ENCODE results near the gene HSP90AA1. TPM values are rescaled to one million over a fixed set of nuclear protein-coding genes. Genes with fewer than 3 reads are reported as not detected.
"Not testable (repeated sequence)": the region's sequence is repeated elsewhere in the genome, so short reads cannot be mapped to it uniquely, and the experiment has no call there.

HSP90AA1 gene
- 161 TPM for total RNA-seq (ENCODE audit: insufficient read depth, low replicate concordance)

DNA sequence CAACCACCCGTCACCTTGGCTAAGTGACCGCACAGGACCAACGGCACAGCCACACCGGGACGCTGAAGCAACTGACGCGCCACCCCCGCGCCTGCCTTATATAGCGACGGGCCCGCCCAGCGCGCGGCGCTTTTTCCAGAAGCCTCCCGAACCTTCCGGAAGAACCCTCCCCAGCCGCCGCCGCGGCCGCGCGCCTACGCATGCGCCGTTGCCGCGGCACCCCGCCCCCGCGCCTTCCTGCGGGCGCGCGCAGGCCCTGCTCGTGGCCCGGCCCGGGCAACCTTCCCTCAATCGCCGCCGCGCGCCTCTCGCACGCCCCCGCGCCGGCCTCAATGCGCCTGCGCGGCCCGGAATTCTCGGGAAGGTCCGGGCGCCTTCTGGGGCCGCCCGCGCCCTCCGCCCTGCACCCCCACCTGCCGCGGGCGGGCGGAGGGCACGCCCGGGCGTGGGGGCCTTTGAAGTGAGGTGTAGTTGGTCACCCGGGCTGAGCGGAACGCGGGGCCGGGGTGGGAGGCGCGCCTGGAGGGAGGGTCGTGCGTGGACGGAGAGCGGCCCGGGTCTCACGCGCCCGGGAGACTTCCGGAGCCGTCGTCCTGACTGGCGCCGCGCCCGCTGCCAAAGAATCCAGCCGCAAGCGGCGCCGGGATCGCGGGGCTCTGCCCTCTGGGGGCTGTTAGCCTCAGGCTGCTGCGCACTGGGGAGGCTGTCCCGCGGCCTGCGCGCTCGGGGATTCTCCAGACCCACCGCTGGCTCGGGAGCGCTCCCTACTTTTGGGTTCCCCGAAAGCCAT lies at the start of gene HSP90AA1:
TSS of gene HSP90AA1 (minus strand) at position 73 of the 790 bp plus-strand sequence. CDS start 666 bp downstream, outside the sequence.
- DNase-seq (ENCODE audit: low spot score) = peak; percentile 94

DNA sequence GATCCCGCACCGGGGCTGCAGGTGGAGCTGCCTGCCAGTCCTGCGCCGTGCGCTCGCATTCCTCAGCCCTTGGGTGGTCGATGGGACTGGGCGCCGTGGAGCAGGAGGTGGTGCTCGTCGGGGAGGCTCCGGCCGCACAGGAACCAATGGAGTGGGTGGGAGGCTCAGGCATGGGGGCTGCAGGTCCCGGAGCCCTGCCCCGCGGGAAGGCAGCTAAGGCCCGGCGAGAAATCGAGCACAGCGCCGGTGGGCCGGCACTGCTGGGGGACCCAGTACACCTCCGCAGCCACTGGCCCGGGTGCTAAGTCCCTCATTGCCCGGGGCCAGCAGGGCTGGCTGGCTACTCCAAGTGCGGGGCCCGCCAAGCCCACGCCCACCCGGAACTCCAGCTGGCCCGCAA lies 48.6 kb upstream of the HSP90AA1 start:
- not testable (repeated sequence) for DNase-seq (ENCODE audit: low spot score)

DNA sequence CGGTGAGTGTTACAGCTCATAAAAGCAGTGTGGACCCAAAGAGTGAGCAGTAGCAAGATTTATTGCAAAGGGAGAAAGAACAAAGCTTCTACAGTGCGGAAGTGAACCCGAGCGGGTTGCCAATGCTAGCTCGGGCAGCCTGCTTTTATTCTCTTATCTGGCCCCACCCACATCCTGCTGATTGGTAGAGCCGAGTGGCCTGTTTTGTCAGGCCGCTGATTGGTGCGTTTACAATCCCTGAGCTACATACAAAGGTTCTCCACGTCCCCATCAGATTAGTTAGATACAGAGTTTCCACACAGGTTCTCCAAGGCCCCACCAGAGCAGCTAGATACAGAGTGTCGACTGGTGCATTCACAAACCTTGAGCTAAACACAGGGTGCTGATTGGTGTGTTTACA lies 47.9 kb upstream of the HSP90AA1 start:
- not testable (repeated sequence) for DNase-seq (ENCODE audit: low spot score)

DNA sequence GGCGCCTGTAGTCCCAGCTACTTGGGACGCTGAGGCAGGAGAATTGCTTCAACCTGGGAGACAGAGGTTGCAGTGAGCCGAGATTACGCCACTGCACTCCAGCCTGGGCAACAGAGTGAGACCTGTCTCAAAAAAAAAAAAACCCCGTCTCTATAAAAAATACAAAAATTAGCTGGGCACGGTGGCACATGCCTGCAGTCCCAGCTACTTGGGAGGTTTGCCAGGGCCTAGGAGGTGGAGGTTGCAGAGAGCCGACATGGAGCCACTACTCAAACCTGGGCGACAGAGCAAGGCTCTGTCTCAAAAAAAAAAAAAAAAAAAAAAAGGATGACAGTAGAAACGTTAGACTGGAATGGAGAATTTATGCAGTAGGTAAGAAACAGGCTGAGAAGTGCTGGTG lies 47.2 kb upstream of the HSP90AA1 start:
- DNase-seq (ENCODE audit: low spot score) = not testable (repeated sequence)

DNA sequence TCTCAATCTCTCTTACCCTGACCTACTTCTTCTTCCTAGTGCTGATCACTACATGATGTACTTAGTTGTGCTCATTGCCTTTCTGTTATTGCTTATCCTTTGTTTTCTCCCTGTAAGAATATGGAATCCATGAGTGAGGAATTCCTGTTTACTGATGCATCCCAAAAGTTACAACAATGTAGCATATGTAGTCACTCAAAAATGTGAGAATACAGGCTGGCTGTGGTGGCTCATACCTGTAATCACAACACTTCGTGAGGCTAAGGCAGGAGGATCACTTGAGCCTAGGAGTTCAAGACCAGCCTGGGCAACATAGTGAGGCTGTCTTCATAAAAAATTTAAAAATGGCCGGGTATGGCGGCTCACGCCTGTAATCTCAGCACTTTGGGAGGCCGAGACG lies 44.9 kb upstream of the HSP90AA1 start:
- no peak for DNase-seq (ENCODE audit: low spot score)

DNA sequence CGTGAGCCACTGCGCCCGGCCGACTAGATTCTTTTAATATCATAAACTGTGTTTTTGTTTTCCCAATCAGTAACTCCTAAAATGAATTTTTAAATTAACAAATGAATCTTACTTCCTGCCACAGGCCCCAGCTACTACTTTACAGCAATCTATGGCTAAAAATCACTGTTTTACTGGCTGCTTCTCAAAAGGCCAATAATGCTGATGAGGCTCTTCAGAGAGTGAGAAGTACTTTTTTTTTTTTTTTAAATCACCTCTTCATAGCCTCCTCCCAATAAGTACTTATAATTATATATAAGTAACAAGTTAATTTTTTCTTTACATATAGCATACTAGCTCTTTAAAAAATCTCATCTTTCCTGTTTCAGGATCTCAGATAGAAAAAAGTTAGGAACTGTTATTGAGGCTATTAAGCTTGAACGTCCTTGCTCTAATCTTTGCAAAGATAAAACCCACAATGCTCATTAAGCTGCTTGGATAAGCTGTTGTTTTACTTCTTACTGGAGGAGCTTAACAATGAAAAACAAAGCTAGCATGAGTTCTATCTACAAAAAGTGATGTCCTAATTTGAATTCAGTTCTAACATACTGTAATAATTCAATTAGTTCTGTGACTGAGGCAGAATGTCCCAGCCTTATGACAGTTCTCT lies 40.1 kb upstream of the HSP90AA1 start:
- DNase-seq (ENCODE audit: low spot score) = no peak

DNA sequence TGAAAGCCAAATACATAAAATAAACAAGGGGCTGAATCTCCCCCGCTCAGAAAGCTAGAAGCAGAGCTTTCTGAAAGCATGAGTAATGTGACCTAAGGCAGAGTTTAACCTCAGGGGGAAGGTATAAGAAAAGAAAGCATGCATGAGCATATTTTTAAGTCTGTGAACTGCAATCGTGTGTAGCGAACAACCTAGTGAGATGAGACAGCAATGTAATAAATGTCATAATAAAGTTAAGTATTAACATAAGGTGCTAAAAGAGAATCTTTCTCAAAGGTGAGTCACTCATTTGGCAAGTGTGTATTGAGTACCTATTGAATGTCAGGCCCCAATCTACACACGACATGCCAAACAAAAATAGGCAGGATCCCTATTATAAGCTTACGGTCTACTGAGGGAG lies 38.7 kb upstream of the HSP90AA1 start:
- no peak for DNase-seq (ENCODE audit: low spot score)

DNA sequence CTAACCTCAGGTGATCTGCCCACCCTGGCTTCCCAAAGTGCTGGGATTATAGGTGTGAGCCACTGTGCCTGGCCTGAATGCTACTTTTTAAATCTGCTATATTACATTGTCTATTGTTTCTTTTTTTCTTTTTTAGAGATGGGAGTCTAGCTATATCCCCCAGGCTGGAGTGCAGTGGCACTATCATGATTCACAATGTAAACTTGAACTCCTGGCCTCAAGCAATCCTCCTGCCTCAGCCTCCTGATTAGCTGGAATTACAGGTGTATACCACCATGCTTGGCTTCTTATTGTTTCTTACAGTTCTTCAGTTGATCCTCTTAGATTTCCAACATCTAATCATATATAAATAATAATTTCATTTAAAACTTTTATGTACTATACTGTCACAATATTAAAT lies 37.6 kb upstream of the HSP90AA1 start:
- DNase-seq (ENCODE audit: low spot score) = no peak

DNA sequence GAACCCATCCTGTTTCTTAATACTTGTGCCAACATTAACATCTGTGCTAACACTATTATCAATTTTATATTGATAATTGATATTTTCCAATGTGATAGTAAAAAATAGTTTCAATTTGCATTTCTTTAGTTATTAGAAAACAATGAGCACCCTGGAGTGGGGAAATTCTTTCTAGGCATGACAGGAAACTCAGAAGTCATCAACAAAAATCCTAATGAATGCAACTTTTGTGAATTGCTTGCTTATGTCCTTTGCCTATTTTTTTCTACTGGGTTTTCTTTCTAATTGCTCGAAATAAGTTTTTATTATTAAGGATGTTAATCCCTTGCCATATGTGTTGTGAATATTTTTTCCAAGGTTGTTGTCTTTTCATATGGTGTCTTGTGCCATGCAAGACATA lies 34.7 kb upstream of the HSP90AA1 start:
- no peak for DNase-seq (ENCODE audit: low spot score)

DNA sequence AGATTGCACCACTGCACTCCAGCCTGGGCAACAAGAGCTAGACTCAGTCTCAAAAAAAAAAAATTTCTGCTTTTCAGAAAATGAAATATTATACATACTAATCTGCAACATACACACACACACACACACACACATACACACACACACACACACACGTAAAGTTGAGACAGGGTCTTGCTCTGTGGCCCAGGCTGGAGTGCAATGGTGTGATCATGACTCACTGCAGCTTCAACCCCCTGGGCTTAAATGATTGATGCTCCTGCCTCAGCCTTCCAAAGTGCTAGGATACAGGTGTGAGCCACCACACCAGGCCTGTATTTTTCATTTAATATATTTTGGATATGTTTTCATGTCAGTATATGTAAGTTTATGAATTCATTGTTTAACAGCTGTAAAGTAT lies 34.0 kb upstream of the HSP90AA1 start:
- no peak for DNase-seq (ENCODE audit: low spot score)

DNA sequence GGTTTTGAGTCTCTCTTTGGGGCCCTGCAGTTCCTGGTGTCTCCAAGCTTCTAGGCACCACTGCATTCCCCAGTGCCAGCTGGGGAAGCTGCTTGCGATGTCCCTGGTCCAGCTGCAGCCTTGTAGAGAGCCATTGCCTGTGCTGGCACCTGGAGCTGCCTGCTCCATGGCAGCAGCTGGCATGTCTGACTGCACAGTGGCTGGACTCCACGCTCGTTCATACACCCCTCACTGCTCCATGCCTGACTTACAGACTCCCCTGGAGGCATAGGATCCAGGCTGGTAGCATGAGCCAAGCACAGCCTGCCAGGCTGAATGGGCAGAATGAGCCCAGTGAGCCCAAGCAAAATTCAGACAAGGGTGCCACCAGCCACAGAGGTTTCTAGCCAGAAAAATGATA lies 31.0 kb upstream of the HSP90AA1 start:
- no peak for DNase-seq (ENCODE audit: low spot score)

DNA sequence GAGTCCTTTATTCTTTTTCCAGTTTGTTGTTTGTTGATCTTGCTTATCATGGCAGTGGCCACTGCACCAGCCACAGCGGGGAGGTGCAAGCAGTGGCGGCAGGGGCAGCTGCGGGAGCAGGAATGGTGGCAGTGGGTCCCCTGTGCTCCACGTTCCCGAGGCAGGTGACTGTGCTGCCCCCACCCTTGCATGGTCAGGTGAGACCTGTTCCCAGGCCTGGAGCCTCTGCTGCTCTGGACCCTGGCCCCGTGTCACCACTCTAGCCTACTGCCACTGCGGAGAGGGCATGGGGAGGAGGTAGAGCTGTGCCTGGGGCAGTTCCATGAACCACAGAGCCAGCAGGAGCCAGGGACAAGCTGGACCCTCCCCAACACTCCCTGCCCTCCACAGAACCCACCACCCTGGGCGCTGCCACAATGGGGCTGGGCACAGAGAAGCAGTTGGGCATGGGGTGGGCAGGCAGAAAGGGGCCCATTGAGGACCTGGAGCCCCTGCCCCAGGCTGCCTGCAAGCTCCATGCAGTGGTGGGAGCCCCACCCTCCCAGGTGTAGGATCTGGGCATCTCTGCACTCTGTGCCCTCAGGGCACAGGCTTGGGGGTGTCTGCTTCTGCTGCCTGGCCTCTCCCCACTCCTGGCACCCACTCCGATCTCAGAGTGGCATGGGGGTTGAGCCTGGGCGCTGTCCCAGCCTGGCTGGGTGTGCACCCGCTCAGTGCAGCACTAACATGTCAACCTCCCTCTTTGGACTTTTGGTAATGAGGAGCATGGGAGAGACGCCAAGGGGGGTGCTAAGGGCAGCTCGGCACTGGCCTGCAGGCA lies 29.7 kb upstream of the HSP90AA1 start:
- no peak for DNase-seq (ENCODE audit: low spot score)

DNA sequence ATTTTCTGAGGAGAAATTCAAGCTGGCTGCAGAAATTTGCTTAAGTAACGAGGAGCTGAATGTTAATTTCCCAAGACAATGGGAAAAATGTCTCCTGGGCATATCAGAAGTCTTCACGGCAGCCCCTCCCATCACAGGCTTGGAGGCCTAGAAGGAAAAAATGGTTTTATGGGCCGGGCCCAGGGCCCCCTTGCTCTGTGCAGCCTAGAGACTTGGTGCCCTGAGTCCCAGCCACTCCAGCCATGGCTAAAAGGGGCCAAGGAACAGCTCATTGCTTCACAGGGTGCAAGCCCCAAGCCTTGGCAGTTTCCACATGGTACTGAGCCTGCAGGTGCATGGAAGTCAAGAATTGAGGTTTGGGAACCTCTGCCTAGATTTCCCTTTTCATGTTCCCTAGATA lies 24.3 kb upstream of the HSP90AA1 start:
- DNase-seq (ENCODE audit: low spot score) = no peak

DNA sequence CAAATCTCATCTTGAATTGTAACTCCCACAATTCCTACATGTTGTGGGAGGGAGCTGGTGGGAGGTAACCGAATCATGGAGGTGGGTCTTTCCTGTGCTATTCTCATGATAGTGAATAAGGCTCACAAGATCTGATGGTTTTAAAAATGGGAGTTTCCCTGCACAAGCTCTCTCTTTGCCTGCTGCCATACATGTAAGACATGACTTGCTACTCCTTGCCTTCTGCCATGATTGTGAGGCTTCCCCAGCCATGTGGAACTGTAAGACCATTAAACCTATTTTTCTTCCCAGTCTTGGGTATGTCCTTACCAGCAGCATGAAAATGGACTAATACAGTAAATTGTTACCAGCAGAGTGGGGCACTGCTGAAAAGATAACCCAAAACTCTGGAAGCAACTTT lies 22.5 kb upstream of the HSP90AA1 start:
- not testable (repeated sequence) for DNase-seq (ENCODE audit: low spot score)

DNA sequence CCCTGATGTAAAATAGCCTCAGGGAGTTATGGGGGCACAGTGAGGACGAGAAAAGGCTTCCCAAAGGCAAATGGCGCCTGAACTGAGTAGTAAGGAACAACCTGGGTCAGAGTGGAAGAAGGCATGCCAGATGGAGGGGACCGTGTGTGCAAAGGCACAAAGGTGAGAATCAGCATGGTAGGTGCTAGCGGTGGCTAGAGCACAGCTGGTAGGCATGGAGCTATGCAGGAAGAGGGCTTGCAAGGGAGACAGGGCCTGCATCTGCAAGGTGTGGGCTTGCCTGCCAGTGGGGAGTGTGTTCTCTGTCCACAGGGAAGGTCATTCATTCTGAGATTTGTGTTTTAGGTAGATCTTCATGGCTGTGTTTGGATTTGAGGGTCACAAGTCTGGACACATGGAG lies 18.5 kb upstream of the HSP90AA1 start:
- no peak for DNase-seq (ENCODE audit: low spot score)

DNA sequence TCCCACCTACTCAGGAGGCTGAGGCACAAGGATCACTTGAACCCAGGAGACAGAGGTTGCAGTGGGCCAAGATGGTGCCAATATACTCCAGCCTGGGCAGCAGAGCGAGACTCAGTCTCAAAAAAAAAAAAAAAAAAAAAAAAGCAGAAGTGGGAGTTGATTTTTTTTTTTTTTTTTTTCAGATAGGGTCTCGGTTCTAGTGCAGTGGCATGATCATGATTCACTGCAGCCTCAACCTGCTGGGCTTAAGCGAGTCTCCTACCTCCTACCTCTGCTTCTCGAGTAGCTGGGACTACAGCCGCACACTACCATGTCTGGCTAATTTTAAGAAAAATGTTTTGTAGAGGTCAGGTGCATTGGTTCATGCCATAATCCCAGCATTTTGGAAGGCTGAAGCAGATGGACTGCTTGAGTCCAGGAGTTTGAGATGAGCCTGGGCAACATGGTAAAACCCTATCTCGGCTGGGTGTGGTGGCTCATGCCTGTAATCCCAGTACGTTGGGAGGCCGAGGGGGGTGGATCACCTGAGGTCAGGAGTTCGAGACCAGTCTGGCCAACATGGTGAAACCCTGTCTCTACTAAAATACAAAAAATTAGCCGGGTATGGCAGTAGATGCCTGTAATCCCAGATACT lies 16.3 kb upstream of the HSP90AA1 start:
- no peak for DNase-seq (ENCODE audit: low spot score)

DNA sequence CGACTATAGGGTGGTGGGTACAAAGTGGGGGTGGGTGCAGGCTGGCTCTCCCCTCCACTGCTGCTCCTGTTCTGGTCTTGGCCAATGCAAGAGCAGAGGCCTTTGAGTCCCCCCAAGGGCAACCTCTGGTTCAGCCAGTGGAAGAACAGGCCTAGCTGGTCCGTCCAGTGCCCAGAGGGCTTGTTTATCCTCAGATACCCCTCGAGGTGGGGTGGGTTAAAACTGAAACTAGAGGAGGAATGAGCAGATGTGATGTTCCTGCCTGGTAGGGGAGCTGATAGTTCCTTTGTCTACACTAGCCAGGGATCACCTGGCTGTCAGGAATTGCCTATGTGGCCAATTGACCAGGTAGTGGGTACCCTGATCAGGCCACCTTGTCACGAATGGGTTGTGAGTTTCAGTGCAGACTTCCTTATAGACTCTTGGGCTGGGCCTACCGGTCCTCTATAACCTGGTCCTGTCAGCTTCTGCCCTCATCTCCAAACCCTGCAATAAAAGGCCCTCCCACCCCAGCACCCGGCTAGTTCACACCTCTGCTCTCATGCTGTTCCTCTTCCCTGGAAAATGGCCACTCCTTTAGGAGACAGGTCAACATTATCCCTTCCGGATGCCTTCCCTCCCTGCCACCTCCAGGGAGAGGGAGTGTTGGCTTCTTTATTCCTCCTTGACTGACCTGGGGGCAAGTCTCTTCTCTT lies 10.7 kb upstream of the HSP90AA1 start:
- DNase-seq (ENCODE audit: low spot score) = peak; percentile 23

DNA sequence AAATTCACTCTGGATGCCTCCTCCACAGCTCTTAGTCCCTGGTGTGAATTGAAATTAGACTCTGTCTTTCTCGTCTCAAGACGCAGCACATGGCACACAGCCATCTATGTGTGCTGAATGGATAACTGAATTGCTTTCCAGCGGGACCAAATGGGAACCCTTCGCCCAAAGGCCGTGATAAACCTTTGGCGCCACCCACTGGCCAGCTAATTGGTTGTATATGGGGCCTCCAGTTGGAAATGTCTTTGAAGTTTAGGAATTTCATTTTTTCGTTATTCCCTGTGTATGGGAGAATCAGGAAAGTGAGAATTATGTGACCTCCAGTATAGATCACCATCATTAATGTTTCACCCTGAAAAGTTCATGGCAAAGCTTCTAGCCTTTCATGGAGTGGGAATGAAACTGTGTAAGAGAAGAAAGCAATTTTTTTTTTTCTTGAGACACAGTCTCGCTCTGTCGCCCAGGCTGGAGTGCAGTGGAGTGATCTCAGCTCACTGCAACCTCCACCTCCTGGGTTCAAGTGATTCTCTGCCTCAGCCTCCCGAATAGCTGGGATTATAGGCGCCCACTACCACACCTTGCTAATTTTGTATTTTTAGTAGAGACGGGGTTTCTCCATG lies 9.8 kb upstream of the HSP90AA1 start:
- peak; percentile 86 for DNase-seq (ENCODE audit: low spot score)

DNA sequence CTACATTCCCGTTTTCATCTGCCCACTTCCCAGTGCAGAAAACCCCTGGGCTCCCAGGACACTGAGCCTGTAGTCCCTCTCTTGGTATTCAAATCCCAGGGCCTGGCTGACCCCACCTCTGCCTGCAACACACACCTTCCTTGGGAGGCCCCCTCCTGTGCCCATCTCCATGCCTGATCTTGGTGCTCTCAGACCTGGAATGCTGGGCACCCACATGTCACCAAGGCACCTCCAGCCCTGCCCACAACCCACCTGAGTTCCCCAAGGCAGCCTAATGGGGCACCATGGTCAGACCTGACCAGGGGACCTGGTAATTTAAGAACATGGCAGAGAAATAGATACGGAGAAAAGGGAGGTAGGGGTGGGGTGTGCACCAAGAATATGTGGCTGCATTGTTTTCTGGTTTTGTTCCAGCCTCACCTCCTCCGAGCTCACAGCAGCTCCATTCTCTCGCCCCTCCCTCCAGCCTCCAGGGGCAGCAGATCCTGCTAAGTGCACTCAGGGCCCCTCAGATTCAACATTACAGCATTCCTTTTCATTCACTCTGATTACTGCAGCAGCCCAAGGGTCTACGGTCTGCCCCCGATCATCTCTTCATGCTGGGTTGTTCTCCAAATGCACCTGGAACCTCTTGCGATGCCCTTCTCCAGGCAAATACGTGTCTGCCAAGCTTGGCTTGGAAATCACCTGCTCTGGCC lies 9.2 kb upstream of the HSP90AA1 start:
- peak; percentile 15 for DNase-seq (ENCODE audit: low spot score)

DNA sequence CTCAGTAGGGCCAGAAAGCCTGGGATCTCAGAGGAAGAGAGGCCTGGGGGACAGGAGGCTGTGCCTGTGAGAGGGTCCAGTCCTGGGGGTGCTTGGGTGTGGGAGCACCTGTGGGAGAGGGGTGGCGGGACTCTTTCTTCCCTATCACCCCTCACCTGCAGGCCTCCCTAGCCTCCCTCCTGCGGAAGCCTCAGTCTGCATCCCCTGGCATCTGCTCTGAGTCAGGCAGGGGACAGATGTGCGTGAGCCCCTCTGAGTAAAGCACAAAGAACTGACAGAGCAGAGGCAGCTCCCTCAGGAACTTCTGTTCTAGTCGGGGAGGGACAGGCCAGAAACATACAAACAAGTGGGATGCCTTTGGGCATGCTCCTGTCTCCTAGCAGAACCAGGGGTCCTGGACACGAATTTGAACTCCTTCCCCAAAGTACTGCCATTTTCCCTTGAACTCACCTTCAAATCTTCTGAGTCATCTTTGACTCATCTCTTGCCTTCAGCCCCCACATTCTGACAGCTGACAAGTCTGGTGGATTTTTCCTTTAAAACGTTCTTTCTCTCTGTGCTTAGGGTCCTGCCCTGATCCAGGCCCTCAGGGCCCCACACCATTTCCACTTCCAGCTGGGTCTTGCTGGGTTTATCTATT lies 8.5 kb upstream of the HSP90AA1 start:
- no peak for DNase-seq (ENCODE audit: low spot score)
